ENCODE data around the gene FATE1.

The FATE1 gene

DNA sequence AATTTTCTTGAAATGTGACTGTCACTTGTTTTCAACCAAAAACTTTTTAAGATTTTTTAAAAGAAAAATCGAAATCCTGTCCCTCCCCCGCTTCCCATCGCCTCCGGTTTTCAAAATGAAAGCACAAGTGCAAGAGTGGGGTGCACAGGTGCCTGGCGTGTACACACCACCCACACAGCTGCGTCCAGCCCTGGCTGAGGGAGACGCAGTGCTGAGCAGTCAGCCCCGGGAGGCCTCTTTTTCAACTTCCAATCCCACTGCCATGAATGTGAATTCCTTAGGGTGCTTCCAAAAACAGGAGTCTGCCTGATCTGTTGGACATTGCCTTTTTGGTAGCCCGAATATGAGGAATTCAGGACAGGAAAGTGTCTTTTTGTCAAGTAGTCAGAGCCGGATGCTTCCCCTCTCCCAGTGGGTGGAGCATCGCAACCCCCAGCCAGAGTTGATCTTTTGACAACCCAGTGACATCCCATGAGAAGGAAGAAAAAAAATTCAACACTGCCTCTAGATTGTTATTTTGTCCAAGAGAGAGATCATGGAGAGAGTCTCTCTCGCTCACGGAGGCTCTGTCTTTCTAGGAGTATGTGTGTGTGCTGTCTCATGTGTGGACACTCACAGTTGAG is 11.7 kb upstream of the FATE1 start:
- no peak for DNase-seq

DNA sequence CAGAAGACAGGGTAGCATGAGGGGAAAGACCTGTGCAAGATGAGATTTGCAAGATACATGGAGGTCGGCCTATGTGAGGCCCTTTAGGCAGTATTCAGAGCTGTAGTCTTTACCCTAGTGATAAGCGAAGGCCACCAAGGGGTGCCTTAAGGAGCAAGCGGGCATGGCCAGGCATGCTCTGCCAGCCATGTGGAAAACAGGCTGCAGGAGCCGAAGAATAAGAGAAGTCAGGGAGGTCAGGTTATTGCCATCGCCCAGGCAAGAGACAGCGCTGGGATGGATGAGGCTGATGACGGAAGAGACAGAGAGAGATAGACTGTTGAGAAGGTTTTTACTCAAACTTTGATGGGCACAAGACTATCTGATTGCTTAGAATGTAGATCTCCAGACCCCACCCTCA is 7.0 kb upstream of the FATE1 start:
- no peak for DNase-seq

DNA sequence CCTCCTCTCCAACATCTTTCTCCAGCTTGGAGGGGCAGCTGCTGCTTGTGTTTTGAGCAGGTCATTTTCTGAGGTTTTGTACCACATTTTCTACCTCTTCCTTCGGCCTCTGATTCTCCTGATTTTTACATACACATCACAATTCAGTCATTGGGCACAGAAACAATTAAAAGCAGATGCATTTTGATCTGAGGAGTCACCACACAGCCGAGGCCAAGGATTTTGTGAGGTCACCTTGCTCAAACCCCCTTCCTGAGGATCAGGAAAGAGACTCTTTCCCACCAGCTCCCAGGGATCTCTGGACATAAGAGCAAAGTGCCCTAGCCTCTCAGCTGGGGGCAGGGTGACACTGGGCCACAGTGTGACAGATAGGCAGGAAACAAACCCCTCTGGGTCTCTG is 5.4 kb upstream of the FATE1 start:
- DNase-seq, result no peak

DNA sequence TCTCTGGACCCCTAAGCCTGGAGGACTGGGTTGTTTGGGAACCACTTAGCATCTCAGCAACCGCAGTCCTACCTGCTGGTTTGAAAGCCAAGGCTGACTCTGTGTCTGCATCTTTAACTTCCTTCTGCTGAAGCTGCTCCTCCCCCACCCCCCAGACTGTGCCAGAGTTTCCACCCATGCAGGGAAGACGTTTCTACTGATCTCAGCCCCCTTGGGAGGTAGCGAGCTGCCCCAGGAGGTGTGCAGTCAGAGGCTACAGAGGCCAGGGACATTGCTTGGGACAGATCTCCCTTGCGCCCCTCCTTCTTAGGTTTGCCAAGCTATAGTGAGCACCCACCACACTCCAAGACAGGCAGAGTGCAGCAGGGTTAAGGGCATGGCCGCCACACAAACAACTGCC is 4.7 kb upstream of the FATE1 start:
- no peak for DNase-seq

DNA sequence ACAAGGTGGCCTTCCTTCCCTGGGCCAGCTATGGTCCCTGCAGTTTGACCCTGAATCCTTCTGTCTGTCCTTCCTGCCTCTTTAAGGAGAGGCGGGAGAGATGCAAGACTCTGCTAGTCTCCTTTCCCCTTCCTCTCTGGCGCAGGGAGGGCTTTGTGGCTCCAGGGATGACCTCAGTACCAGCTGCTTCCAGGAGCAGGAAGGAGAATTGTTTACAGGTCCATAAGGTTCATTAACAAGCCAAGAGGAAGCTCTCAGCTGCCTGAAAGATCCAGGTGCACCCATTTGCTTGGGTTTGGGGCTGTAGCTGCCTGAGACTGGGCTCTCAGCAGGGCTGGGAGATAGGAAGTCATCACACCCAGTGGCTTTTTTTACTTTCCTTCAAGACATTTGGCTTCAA is 4.0 kb upstream of the FATE1 start:
- no peak for DNase-seq

DNA sequence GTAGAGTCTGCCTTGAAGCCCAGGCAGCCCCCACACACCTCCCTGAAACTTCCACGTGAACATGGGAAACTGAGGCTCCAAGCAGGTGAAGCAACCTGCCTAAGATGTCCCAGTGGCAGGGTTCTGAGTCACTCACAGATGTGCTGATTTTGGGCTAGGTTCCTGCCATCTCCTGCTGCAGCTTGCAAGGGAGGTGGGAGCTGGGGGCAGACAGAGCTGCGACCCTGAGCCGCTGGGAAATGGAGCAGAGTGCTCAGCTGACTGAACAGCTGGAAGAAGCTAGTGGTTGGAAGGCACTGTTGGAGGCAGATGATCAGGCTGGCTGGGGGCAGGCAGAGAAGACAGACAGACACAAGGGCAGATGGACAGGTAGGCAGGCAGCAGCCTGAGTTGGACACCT is 3.6 kb upstream of the FATE1 start:
- no peak for DNase-seq

DNA sequence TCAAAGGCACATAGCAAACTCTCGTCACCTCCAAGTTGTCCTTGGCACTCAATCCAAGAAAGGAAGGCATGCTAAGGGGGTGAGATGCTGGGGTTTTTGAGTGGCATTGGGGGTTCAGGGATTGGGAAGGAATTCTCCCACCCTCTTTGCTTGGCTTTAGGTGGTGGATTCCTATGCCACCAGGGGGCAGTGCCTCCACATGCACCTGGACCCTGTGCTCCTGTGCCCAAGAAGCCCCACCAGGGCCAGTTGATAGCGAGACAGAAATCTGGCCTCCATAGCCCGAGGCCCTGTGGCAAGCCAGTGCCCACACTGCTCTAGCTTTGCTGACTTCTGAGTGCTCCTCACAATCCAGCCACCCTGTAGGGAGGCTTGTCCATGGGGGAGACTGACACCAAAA is 2.0 kb upstream of the FATE1 start:
- no peak for DNase-seq

DNA sequence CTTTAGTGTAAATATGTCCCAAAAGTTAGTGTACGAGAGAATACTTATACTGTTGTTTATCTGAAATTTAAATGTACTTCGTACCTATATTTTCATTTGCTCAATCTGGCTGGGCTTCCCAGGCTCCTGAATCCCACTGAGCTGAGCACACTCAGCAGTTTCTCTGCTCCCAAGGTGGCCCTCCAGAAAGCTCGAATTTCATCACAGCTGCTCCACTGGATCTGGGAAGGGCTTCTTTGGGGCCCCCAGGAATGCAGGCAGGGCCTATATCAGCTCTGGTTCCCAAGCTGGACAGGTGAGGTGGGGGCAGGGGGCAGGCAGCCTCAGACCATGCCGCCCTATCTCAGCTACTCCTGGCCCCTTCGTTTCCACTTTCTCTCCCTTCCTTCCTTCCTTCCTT is 1.5 kb upstream of the FATE1 start:
- DNase-seq, result no peak

DNA sequence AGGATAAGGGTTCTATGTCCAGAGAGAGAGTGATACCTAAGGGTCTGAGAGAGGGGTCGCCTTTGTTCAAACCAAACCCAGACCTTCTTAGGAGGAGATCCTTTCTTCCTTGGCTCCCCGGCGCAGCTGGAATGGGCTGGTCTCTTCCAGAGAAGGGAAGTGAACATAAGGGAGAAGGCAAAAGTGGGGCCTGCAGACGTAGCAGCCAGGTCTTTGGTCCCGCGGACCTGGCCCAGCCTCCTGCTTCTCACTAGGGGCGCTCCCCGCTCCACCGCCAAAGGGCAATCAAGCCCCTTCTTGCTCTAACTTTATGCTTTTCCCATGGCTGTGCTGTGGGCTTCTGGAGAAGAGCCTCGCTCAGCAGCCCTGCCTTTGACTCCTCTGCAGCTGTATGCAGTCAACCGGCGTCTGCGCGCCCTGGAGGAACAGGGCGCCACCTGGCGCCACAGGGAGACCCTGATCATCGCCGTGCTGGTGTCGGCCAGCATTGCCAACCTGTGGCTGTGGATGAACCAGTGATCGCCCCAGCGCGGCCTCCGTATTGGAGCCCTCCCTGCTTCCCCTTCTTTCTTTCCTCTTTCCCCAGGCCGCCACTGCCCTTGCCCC is 6.5 kb downstream of the FATE1 start:
- no peak for DNase-seq

DNA sequence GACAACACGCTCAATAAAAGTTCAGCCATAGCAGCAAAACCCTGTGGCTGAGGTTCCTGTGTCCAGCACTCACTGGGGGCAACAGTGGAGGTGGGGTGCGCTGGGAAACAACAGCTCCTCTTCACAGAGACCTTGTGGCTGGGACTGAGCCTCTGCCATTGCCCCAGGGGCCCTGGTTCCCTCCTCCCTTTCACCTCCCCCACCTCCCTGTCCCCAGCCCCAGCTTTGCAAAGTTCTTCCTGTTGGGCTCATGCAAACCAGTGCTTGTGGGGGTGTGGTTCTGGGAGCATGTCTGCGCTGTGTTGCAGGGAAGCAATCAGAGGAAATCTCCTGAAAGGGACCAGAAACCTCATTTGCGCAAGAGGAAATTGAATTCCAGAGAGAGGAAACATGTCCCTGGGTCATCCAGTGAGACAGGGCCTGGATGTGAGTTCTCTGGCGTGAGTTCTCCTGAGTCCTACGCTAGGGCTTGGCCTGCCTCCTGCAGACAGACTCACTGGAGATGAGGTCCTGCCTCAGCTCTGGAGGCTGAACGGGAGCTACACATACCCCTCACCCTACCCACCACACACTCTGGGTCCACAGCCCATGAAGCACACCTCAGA is 7.4 kb downstream of the FATE1 start:
- DNase-seq, result no peak

DNA sequence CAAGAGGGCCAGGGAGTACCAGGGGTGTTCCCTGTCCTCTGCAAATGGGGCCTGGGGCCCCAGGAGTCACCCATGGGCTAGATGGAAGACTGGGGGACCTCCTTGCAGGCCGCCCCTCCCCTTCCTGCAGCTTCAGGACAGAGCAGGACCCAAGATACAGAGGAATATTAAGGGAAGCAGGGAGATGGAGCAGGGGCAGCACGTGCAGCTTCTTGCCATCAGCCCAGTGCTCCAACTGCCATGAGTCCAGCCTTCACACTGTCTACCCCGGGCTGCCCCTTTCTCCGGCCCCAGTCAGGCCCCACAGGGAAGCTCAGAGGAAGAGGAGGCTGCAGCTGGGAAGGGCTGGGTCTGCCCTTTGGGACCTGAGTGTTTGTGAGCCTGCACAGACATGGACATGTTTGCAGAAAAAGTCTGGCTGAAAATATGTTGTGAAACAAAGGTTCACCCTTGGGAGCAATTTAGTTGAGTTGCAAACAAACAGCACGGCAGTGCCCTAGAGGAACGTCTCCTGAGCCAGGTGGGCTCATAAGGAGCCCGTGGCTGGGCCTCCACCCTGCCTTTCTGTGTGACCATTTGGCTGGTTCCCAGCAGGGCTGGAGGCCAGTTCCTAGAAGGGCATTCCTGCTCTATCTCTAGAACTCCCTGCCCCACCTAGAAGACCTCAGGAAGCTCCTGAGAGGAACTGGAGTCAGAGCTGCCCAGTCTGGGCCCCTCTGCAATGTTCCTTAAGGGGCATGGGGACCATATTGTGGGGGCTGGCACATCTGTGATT is 8.9 kb downstream of the FATE1 start:
- DNase-seq, result no peak

DNA sequence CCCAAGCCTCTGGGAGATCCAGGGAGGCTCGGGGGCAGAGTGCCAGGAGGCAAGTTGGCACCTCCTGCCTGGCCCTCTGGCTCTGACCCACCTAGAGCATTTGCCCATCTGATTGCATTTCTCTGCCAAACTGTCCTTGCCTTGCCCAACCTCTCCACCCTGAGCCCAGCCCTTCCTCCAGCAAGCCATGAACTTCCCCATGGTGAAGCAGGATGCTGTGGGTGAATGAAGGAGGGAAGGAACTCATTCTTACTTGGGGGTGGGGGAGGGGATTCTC is 9.4 kb downstream of the FATE1 start:
- no peak for DNase-seq

DNA sequence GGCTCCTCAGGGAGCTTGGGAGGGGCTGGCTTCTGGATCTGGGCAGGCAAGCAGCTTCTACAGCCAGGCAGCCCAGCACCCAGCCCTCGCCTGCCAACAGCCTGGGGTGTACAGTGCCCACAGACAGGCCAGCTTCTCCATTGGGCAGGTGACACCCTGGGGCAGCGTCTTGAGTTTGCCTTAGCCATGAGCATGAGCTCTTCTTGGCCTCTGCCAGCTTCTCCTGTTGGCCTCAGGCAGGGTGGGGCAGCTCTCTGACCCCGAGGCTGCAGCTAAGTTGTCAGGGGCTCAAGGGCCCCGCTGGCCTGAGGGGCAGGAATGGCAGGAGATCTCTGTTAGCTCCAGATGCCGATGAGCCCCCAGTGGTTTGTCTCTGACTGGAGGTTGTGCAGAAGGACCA is 10.9 kb downstream of the FATE1 start:
- DNase-seq, result no peak

DNA sequence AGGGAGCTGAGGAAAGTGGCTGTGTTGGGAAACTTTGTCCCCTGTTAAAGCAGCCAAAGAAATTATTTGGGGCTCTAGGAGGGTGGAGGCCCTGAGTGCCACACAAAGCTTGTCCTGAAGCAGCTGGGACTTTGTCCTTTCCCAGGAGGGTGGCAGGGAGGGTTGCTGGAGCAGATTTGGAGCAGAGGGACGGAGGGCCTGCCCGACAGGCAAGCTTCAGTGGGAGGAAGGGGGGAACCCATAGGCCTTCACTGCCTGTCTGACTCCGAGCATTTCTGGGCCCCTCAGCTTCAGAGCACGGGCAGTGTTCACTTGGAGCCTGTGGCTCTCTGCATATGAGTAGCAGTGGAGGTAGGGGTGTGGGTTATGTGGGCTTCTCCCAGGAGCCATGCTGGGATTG is 11.5 kb downstream of the FATE1 start:
- no peak for DNase-seq

DNA sequence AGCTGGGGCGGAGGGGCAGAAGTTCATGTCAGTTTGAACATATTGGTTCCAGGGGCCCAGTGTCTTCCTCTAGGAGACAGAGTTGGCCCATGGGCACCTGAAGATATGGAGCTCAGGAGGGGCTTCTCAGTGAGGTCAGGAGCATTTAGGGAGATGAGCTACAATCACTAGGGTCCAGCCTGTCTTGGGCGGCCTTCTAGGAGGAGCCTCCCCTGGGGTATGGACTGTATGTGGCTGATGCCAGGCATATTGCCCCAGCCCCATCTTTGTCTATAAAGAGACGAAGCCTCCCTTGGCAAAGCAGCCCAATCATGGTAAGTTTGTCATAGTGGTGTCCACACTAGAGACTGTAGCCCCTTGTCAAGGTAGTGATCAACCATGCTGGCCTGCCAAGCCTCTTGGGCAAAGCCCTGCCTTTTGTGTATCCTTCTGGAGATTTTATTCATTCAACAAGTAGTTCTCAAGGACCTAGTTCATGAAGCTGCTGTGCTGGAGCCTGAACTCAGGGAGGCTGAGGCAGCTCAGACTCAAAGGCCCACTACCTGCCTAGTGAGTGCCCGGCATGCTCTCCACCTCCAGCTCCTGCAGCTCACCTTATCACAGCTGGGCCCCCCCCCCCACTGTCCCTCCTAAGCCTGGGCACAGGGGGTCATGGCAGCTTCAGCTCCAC is 13.4 kb downstream of the FATE1 start:
- no peak for DNase-seq

DNA sequence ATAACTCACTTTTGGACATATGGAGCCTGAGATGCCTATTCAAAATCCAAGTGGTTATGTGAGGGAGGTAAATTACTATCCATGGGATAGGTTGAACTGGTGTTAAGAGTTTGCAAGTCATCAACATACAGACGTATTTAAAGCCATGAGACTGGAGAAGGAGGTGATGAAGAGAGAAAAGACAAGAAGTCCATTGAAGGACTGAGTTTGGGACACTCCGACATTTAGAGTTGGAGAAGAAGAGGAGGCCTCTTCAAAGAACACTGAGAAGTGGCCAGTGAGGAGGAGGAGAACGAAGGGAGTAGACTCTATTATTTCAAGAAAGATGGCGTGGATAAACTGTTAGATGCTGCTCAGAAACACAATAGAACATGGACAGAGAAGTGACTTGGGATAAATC is 18.6 kb downstream of the FATE1 start, which contains the start of gene CNGA2:
Gene CNGA2 (plus strand): TSS at position 301 of the 400 bp plus-strand sequence. CDS start 3,738 bp downstream, outside the sequence.
- DNase-seq, result no peak

DNA sequence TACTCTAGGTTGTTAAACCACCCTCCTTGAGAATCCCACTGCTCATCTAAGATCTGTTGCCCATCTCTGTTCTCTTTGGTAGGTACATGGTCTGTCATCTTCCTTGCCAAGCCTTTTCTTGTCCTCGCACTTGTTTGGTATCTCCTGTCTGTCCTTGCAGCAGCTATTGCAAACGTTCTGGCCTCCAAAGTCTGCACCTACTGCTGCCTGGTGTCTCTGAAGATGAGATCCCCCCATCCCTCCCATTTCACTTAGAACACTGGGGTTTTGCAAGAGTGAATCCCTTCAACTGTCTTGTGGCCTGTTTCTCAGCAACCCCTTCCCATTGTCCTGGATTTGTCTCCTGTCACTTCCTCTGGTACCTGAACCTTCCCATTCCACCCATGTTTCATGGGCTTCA is 19.4 kb downstream of the FATE1 start:
- no peak for DNase-seq

DNA sequence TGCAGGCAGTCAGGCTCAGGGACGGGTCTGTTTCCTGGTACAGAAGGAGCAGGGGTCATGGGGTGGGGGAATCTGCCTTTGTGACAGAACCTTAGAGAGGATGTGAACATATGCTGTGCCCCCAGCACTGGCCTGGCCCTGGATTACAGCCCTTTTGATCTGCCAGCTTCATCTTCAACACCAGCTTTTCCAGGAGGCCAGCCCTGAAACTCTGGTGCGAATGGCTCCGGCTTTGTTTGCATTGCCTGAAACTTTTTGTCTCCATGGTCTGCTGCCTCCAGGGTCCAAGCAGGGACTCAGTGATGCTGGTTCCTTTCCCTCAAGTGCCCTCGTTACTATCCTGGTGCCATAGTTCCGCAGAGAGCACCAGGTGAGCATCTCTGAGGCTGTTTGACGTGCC is 20.9 kb downstream of the FATE1 start:
- DNase-seq, result no peak

DNA sequence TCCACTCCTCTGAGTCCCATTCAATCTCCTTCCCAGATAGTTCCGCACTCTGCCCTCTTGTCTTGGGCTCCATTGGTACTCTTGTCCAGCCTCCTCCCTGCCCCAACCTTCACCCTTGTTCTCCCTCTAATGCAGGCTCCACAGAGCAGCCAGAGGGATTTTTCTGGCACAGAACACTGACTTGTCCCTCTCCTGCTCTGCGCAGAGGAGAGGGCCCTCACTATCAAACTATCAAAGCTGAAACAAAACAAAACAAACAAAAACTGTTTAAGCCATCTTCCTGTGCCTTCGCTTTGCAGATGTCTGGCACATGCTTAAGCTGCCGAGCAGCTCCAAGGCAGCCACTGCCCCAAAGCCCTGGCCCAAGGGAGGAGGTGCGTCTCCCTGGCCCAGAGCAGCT is 21.7 kb downstream of the FATE1 start:
- DNase-seq, result no peak

DNA sequence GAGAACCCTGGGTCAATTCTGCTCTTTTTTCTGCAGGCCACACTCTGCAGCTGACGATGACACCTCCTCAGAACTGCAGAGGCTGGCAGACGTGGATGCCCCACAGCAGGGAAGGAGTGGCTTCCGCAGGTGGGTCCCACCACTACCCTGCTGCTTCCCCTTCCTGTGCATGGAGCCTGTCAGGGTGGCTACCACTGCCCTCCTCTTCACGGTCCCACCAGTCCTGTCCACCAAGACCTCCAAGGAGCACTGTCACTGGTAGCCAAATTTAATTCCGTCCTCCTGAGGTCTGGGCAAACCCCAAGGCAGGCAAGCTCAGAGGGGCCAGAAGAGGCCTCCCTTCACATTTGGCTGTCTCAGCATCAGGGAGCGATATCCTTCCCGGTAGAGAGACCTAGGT is 22.9 kb downstream of the FATE1 start:
- no peak for DNase-seq

DNA sequence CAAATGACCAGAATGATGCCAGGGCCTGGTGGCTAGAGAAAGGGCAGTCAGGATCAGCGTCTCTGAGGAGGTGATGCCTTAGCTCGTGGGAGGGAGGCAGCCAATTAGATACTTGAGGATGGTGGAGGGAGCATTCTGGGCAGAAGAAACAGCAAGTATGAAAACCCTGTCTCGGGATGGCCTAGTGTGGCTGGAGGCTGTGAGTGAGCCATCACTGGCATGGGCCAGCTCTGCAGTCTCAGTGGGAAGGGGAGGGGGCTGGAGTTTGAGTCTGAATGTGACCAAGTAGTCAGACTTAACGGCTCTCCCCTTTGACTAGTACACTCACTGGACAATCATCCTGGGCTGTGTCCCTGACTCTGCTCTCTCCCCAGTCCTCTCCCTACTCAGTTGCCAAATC is 25.8 kb downstream of the FATE1 start:
- DNase-seq, result no peak

DNA sequence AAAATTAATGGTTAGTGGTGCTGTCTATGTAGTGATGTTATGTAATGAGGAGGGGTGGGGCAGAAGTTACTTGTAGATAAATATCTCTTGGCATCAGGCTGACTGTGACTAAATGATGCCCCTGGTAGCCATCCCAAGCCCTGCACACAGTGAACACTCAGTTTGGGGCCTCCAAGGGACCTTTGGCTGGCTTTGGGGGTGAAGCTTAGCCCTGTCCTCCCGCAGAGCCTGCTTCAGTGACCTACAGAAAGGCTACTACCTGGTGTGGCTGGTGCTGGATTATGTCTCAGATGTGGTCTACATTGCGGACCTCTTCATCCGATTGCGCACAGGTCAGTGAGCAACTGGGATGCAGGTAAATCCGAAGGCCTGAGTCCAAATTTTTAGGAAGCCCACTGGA is 26.5 kb downstream of the FATE1 start:
- DNase-seq, result no peak

DNA sequence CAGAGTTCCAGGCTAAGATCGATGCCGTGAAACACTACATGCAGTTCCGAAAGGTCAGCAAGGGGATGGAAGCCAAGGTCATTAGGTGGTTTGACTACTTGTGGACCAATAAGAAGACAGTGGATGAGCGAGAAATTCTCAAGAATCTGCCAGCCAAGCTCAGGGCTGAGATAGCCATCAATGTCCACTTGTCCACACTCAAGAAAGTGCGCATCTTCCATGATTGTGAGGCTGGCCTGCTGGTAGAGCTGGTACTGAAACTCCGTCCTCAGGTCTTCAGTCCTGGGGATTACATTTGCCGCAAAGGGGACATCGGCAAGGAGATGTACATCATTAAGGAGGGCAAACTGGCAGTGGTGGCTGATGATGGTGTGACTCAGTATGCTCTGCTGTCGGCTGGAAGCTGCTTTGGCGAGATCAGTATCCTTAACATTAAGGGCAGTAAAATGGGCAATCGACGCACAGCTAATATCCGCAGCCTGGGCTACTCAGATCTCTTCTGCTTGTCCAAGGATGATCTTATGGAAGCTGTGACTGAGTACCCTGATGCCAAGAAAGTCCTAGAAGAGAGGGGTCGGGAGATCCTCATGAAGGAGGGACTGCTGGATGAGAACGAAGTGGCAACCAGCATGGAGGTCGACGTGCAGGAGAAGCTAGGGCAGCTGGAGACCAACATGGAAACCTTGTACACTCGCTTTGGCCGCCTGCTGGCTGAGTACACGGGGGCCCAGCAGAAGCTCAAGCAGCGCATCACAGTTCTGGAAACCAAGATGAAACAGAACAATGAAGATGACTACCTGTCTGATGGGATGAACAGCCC is 28.0 kb downstream of the FATE1 start:
- no peak for DNase-seq

Data from activated naive CD4-positive, alpha-beta T cell treated with anti-CD3 and anti-CD28 coated beads, Interleukin-2, amount 50 U/mL, for 16 hours (primary cell).